ENCODE data around the gene EXOC7. TPM values are rescaled to one million over a fixed set of nuclear protein-coding genes. Genes with fewer than 3 reads are reported as not detected.
A peak's percentile ranks its signal among the peaks of the same experiment; 100 is the strongest.

EXOC7 gene
- total RNA-seq, 2 donors from 2014 or later, result 136 to 159 TPM

DNA sequence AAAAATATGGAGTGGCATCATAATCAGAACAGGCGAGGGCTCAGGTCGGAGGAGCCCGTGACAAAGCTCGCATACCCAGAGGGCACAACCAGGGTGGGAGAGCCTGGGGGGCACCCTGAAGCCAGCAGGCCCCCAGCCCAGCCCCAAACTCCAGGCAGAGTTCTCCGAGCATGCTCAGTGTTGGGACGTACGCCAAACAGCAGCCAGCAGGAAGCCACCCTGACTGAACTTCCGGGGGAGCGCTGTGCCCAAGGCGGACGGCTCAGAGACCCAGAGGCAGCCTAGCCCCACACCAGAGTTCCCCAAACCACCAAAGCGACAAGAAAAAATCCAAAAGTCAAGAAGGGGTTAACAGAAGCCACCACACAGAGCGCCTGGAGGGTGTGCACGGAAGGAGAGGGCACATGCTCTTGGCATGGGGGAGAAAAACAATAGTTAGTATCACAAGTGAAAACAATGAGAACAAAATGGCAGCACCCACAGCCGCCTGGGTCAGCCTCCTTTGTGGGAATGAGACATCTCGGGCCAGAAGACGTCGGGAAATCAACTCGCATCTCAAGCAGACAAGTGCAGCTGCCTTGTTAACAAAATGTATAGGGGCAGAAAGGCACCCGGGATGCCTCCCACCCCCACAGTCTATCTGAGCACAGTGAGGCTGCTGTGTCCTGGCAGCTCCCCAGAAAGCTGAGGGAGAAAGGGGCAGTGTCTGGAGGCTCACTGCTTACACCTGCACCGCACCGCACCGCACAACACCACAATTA lies 11.9 kb downstream of the EXOC7 start:
- Histone ChIP-seq H3K27ac (peak overlapping the region in 1 of 2 donors; percentile 53), H3K9me3 (no peaks in the 10 kb centered on the region), H3K27me3 (replicated peaks; ENCODE audit: insufficient read depth) (no peaks in the 10 kb centered on the region), H3K4me3 (no peak overlapping the region), H3K4me1 (replicated peaks) (no peaks in the 10 kb centered on the region), H3K36me3 (peaks cover 20 to 34% of the 10 kb centered on the region in 2 donors)
- no peak for DNase-seq (ENCODE audit: low spot score)
- intact Hi-C loops (cut with DNase I), result no loop called here
- TF ChIP-seq POLR2A (IDR thresholded peaks at IDR 0.05) (no peak), POLR2AphosphoS5 (IDR thresholded peaks at IDR 0.05) (no peak)
- TF ChIP-seq, protein P1, sequence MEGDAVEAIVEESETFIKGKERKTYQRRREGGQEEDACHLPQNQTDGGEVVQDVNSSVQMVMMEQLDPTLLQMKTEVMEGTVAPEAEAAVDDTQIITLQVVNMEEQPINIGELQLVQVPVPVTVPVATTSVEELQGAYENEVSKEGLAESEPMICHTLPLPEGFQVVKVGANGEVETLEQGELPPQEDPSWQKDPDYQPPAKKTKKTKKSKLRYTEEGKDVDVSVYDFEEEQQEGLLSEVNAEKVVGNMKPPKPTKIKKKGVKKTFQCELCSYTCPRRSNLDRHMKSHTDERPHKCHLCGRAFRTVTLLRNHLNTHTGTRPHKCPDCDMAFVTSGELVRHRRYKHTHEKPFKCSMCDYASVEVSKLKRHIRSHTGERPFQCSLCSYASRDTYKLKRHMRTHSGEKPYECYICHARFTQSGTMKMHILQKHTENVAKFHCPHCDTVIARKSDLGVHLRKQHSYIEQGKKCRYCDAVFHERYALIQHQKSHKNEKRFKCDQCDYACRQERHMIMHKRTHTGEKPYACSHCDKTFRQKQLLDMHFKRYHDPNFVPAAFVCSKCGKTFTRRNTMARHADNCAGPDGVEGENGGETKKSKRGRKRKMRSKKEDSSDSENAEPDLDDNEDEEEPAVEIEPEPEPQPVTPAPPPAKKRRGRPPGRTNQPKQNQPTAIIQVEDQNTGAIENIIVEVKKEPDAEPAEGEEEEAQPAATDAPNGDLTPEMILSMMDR (IDR thresholded peaks at IDR 0.05), result no peak
- 67% methylated on average over 21 of the region's 23 CpGs for WGBS

- Histone ChIP-seq H3K36me3 (peaks cover 26 to 34% of the 10 kb centered on the region in 2 donors), H3K27me3 (replicated peaks; ENCODE audit: insufficient read depth) (no peaks in the 10 kb centered on the region), H3K4me3 (no peak overlapping the region), H3K4me1 (replicated peaks) (no peaks in the 10 kb centered on the region), H3K27ac (peak overlapping the region in 1 of 2 donors; percentile 53), H3K9me3 (no peaks in the 10 kb centered on the region)
- DNase-seq (ENCODE audit: low spot score), result no peak
- 48% methylated on average over 17 of the region's 17 CpGs for WGBS
- TF ChIP-seq, protein P1 (IDR thresholded peaks at IDR 0.05), result no peak
- TF ChIP-seq POLR2AphosphoS5 (IDR thresholded peaks at IDR 0.05) (peak; percentile 30), POLR2A (IDR thresholded peaks at IDR 0.05) (no peak)
- intact Hi-C loops (cut with DNase I), result no loop called here
Measured at GRCh38 chr17:76090517-76091129, 13.0 kb downstream of the EXOC7 start.

DNA sequence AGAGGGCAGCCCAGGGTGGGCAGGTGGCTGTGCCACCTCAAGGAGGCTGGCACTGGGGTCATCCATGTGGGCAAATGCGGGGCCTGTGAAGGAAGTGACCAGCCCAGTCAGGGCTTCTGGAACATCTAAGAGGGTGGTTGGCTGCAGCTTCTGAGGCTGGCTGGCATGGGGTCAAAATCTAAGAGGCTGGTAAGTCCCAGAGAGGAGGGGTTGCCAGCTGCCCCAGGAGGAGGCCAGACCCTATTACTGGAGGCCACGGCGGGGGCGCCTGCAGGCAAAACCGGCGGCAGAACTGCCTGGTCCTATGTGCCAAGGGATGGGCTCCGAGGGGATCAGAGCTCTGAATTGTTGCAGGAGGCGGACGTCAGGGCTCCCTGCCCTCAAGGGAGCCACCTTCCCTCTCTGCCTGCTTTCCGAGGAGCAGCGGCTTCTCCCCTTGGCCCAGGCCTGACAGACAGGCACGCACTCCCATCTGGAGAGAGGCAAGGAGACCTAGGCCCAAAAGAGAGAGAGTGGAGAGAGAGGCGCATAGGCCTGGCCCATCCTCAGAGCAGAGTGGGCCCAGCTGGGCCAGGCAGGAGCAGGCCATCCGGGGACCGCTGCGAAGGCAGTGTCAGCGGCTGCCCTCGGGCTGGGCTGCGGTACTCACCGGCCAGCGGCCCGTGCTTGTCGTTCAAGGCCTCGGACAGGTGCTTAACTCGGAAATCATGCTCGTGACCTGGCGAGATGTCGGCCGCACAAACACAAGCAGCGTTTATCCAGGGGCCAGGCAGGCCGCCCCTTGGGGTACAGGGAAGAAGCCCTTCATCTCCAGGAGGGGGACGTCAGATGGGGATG lies 13.7 kb downstream of the EXOC7 start:
- H3K36me3 ChIP-seq, result peaks cover 30 to 41% of the 10 kb centered on the region in 2 donors
- no peak for DNase-seq (ENCODE audit: low spot score)
- 73% methylated on average over 32 of the region's 32 CpGs for WGBS
- TF ChIP-seq POLR2A (IDR thresholded peaks at IDR 0.05) (no peak), POLR2AphosphoS5 (IDR thresholded peaks at IDR 0.05) (no peak)
- TF ChIP-seq, protein P1 (IDR thresholded peaks at IDR 0.05), result no peak
- no peaks in the 10 kb centered on the region for H3K9me3 ChIP-seq
- H3K27me3 ChIP-seq (replicated peaks; ENCODE audit: insufficient read depth), result no peaks in the 10 kb centered on the region
- intact Hi-C loops (cut with DNase I), result no loop called here
- no peak overlapping the region for H3K27ac ChIP-seq
- no peaks in the 10 kb centered on the region for H3K4me1 ChIP-seq (replicated peaks)
- no peak overlapping the region for H3K4me3 ChIP-seq

DNA sequence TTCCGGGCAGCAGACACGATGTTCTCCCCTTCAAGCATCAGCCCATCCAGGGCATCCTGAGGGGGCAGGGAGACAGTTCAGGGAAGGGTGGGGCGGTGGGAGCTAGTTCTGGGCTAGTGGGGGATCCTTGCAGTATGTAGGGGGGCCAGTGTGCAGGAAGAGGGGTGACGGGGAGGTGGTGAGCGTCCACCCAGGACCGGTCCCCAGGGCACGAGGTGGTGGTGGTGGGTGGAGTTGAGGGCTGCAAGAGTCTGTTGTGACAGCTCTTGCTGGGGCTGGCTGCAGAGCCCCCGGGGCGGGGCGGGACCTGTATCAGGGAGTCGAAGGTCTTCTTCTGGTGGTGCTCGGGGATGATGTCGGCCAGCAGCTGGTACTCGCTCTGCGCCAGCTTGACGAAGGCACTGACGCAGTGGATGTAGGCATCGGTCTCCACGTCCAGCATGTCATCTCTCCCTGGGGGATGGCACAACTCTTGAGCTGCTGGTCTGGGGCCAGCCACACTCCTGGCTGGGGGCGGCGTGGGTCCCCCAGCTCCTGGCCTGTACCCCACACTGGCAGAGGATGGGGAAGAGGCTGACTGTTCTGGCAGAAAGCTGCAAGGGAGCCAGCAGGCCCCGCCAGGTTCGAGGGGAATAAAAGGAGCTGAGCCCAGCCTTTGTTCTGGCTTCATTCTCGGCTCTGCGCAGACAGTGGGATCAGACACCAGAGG lies 14.6 kb downstream of the EXOC7 start:
- H3K36me3 ChIP-seq, result peaks cover 29 to 40% of the 10 kb centered on the region in 2 donors

More for the DNA sequence above, 14.6 kb downstream of the EXOC7 start:
- Histone ChIP-seq H3K27me3 (replicated peaks; ENCODE audit: insufficient read depth) (no peaks in the 10 kb centered on the region), H3K9me3 (no peaks in the 10 kb centered on the region), H3K4me3 (no peak overlapping the region), H3K4me1 (replicated peaks) (no peaks in the 10 kb centered on the region), H3K27ac (no peak overlapping the region)
- DNase-seq (ENCODE audit: low spot score), result no peak
- TF ChIP-seq POLR2AphosphoS5 (IDR thresholded peaks at IDR 0.05) (no peak), POLR2A (IDR thresholded peaks at IDR 0.05) (no peak)
- TF ChIP-seq, protein P1 (IDR thresholded peaks at IDR 0.05), result no peak
- 89% methylated on average over 25 of the region's 25 CpGs for WGBS
- intact Hi-C loops (cut with DNase I), result no loop called here

All from prostate gland (tissue), 2 donors.